GM08714 (cell line): ENCODE data around the gene ARFGEF3.
"Not testable (repeated sequence)": the region's sequence is repeated elsewhere in the genome, so short reads cannot be mapped to it uniquely, and the experiment has no call there.

ENCODE experiments used
- H3K4me3 ChIP-seq: fragments of 200-500 bp; sonication (Bioruptor generic); 2 replicates; pipeline ENCODE4 v1.5.1; 2014; ENCODE audit warnings: mild to moderate bottlenecking, low read length, inconsistent platforms
- ZNF274 ChIP-seq: IDR thresholded peaks from 2 replicates; pipeline ENCODE4 v1.6.1; 2012; ENCODE audit warnings: mild to moderate bottlenecking, low read depth, low read length

Gene ARFGEF3

DNA sequence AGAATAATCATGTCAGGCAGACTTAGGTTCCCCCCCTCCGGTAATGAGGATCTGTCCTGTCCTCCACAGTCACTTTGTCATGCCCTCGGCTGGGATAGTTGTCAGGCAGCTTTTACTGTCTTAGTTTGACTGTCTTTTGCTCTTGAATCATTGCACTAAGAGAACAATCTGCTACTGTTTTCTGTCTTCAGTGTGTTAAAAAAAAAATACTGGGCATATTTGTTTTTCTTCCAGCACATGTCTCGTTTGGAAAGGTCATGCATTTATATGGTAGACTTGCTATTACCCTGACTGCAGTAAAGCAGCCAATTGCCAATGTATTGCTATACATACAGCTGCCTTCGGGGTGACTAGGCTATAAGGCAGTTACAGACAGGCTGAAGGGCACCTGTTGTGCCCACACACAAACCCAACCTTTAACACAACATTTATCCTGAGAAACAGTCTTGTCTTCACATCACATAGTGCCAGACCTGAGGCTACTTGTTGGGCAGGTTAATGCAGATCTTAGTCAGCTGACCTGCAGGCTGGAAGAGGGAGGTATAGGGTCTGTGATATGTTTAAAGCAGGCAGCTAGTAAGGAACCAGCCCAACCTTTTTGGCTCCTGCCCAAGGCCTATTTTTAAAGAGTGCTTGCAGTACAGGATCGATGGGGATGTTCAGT lies 26.7 kb downstream of the ARFGEF3 start:
- H3K4me3 ChIP-seq = no peak overlapping the region
- no peak for TF ChIP-seq ZNF274

DNA sequence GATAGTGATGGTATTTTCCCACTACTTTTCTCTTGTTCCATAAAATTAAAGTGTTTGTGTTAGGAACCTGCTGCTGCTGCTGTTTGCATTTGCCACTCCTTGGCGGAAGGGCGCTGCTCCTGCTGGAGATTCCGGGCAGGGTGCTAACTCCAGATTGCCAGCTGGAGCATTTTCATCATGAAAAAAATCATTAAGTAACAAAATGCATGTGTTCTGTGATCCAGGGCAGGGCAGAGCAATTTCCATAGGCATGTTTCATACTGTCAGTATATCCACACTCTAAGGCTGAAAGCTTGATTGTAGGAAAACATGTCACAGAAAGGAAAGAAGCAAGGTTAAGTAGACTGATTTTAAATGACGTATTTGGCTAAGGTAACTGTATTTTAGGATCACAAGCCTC lies 32.5 kb downstream of the ARFGEF3 start:
- no peak for TF ChIP-seq ZNF274
- no peak overlapping the region for H3K4me3 ChIP-seq

DNA sequence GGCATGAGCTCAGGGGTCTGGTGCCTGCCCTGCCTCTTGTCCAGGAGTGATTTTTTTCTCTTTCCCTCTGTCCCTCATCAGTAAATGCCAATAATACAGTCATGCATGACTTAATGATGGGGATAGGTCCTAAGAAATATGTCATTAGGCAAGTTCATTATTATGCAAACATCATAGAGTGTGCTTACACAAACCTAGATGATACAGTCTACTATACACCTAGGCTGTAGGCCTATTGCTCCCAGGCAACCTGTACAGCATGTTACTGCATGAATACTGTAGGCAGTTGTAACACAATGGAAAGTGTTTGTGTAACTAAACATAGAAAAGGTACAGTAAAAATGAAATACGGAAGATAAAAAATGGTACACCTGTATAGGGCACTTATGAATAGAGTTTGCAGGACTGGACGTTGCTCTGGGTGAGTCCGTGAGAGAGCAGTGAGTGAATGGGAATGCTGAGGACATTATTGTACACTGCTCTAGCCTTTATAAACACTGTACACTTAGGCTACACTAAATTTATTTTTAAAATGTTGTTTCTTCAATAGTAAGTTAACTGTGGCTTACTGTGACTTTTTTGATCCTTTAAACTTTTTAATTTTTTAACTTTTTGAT lies 34.5 kb downstream of the ARFGEF3 start:
- TF ChIP-seq ZNF274 = no peak
- no peak overlapping the region for H3K4me3 ChIP-seq

DNA sequence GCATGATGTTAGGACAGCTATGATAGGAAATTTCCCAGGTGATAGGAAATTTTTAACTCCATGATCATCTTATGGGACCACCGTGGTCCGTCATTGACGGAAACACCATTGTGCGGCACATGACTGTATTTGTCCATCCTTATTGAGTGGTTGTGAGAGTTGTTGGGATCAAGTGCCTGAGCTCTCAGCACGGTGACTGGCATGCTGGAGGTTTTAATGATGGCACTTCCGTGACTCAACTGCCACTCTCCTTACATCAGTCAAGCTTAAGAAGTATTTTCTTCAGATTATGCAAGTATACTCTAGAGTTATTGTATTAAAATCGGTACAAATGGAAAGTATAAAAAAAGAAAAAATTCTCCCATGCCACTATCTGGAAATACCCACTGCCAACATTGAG lies 35.8 kb downstream of the ARFGEF3 start:
- TF ChIP-seq ZNF274 = no peak
- no peak overlapping the region for H3K4me3 ChIP-seq

DNA sequence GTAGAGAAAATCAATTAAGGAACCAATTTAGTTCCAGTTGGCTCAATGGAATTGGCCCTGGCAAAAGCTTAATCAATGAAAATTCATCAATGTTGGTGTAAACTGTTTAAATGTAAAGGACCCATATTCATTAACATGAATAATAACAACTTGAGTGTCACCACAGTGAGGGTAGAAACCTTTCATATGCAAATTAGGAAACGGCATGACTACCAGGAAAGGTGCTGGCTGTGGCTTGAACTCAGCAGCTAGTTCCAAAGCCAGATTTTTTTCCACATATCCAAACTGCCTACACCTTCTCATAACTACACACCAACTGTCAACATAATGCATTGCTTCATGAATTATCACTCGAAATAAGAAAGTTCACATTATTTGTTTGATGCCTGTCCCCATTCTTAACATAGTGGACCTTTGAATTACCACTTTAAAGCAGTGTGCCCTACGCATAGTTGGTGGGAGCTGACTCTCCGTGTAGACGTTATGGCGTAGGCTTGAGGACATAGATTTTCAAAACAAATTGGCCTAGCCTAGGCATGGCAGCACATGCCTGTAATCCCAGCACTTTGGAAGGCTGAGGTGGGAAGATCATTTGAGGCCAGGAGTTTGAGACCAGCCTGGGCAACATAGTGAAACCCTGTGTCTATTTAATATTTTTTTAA lies 36.8 kb downstream of the ARFGEF3 start:
- no peak for TF ChIP-seq ZNF274

DNA sequence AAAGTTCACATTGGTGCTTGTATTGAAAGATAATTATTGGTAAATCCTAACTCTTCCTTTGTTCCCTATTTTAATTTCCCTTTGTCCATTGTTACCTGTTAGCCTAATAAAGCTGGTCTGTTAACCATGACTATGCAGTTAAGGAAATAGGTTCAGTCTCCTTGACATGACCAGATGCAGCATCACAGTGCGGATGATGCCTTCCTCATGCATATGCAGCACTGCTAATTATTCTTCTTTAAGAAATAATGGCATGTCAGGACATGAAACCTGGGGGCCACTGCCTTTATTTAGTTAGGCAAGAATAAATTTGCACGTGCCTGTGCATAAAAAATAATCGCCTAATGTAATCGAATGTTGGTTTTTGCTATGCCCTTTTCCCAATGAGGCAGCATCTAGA lies 40.1 kb downstream of the ARFGEF3 start:
- H3K4me3 ChIP-seq = no peak overlapping the region
- no peak for TF ChIP-seq ZNF274

More for the DNA sequence above, 36.8 kb downstream of the ARFGEF3 start:
- H3K4me3 ChIP-seq = no peak overlapping the region

DNA sequence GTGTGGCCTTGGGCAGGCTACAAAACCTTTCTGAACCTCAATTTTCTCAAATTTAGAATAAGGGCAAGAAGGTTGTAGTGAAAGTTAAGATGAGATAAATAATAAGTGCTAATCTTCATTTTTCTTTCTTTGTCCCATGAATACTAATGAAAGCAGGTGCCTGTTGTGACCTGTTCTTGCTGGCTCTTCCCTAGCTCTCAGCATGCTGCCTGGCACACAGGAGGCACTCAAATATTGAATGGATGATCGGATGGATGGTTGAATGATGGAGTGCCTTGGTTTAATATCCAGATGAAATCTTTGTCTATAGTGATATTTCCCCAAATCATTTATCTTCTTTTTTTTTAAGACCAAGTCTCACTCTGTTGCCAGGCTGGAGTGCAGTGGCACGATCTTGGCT lies 41.6 kb downstream of the ARFGEF3 start:
- no peak overlapping the region for H3K4me3 ChIP-seq

DNA sequence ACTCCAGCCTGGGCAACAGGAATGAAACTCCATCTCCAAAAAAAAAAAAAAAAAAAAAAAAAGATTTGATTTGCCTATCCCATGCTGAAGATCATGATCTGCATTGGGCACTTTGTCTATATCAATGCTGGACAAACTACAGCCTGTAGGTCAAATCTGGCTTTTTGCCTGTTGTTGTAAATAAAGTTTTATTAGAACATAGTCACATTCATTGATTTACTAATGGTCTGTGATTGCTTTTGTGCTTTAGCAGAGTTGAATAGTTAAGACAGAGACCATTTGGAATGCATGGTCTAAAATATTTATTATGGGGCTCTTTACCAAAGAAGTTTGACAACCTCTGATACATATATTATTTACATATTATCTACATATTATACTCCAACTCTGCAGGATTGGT lies 42.6 kb downstream of the ARFGEF3 start:
- no peak for TF ChIP-seq ZNF274
- no peak overlapping the region for H3K4me3 ChIP-seq

More for the DNA sequence above, 41.6 kb downstream of the ARFGEF3 start:
- TF ChIP-seq ZNF274 = no peak

DNA sequence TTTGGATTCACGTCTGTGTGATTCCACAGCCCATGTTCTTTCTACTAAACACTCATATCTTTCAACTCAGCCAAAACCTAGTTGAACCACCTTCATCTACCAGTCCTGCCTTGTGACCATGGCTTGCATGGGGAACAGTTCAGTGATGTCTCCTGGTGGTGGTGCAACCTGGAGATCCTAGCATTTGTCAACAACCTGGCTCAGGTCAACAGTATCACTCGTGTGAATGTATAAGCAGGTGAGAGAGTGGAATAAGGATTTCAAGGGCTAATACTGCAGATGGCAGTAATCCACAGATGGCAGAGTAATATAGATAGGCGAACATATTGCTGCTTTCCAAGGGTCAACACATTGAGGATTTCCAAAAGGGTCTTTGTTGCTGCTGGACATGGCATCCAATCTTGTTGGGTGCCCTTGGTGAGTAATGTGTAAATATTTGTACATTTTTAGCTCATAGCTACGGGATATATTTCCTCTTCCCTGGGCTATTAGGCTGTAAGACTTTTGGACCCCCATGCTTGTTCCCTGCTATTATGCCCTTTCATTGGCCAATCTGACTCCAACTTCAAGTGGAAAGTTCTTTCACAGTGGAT lies 43.1 kb downstream of the ARFGEF3 start:
- no peak overlapping the region for H3K4me3 ChIP-seq
- no peak for TF ChIP-seq ZNF274

DNA sequence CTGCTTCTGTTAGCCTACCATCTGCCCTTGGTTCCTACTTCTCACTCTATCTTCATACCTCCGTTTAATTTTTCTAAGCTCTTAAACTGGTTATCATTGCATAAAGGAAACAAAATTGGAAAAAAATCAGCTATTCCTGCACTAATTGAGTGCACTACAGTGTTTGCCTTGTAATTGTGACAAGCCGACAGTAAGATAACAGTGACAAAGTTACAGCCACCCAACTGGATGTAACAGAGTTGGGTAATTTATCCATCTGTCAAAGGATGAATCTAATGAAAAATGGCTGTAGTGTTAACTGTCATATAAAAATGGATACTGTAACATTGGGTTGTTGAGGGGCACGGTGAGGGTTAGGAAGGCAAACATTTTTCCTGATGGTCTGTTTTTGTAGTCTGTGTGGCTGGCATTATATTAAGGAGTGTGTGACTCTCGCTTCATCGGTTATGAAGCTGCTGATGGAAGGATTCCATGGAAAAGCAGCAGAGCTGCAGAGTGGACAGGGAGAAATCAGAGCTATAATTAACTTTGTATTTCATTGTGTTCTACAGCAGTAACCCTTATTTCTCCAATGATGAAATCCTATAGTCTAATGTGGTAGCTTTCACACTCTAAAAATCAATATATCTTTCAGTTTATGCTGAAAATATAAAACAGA lies 43.8 kb downstream of the ARFGEF3 start:
- TF ChIP-seq ZNF274 = no peak
- no peak overlapping the region for H3K4me3 ChIP-seq

DNA sequence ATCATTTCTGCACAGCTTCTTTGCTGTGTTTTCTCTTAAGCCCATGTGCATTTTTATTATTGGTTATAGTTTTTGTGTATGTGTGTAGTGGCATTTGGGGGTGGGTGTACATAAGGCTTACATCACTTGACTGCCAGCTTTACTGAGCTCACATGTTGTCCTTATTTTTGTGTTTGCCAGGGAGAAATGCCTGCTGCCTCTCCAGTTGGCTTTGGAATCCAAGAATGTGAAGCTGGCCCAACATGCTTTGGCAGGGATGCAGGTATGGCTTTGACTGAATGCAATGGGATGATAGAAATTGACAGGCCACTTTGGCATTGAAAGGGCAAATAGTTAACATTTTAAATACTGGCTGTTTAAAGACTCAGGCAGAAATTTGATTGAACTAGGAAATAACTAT lies 45.1 kb downstream of the ARFGEF3 start:
- H3K4me3 ChIP-seq = no peak overlapping the region
- TF ChIP-seq ZNF274 = no peak

DNA sequence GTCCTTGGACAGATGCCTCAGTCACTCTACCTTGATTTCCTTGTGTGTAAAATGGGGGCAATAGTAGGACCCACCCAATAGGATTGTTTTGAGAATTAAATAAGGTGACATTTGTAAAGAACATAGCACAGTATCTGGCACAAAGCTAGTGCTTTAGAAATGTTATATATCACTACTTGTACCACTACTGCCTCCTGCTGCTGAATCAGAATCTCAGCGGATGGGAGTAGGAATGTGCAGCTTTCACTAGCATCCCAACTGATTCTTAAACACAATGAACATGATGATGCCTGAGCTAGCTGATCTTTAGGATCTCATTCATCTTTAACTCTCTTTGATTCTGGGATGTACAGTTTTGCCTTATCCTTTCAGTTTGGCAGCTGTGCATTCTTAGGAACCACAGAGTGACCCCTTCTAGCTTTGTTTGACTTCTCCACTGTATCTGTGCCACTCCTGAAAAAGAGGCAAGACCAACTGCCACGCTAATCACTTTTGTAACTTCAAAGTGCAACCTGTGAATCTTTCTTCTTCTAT lies 49.4 kb downstream of the ARFGEF3 start:
- no peak overlapping the region for H3K4me3 ChIP-seq
- TF ChIP-seq ZNF274 = no peak

DNA sequence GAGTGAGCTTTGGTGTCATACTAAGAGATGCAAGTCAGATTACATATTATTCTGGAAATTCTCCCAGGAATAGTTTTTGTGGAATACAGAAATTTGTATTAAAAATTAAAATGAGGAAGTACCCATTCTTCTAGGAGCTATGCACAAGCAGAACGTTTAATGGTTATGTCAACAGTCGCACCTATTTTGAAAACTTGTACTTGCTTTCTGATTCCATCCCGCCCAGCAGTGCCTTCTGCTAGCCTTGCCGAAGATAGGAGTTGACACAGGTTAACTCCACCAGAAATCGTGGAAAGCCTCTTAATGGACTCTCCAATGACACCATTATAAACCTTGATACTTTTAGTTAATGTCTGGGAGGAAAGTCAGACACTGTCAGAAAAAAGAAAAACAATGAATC lies 49.9 kb downstream of the ARFGEF3 start:
- no peak overlapping the region for H3K4me3 ChIP-seq
- TF ChIP-seq ZNF274 = no peak

DNA sequence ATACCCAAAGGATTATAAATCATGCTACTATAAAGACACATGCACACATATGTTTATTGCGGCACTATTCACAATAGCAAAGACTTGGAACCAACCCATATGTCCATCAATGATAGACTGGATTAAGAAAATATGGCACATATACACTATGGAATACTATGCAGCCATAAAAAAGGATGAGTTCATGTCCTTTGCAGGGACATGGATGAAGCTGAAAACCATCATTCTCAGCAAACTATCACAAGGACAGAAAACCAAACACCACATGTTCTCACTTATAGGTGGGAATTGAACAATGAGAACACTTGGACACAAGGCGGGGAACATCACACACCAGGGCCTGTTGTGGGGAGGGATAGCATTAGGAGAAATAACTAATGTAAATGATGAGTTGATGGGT lies 50.8 kb downstream of the ARFGEF3 start:
- H3K4me3 ChIP-seq = not testable (repeated sequence)
